Fibroblast of peridontal ligament (primary cell): ENCODE results near the gene C17orf78.
"Not testable (repeated sequence)": the region's sequence is repeated elsewhere in the genome, so short reads cannot be mapped to it uniquely, and the experiment has no call there.

ENCODE experiments used
- DNase-seq: peaks from one replicate; pipeline ENCODE4 v3.0.0-alpha.2; 2010; ENCODE audit errors: extremely low read depth

The C17orf78 gene

GRCh38 chr17:37438141-37438540 lies 62.4 kb downstream of the C17orf78 start:
- no peak for DNase-seq

GRCh38 chr17:37440424-37440823 lies 64.6 kb downstream of the C17orf78 start:
- DNase-seq, result no peak

GRCh38 chr17:37441369-37442014 lies 65.7 kb downstream of the C17orf78 start:
- not testable (repeated sequence) for DNase-seq
